Stimulated activated CD8-positive, alpha-beta memory T cell treated with anti-CD3 and anti-CD28 coated beads, Interleukin-7, amount 100 ng/mL, for 4 hours (primary cell): ENCODE measurements around the gene GNG7.
A peak's percentile ranks its signal among the peaks of the same experiment; 100 is the strongest.
"Not testable (repeated sequence)": the region's sequence is repeated elsewhere in the genome, so short reads cannot be mapped to it uniquely, and the experiment has no call there.

Source experiments
- DNase-seq, 2 donors: peaks; one replicate each; pipeline ENCODE4 v3.0.0-alpha.2; 2020; ENCODE audit warnings: low read depth in 2 of 2

GNG7 gene

GRCh38 chr19:2534423-2535013 is 168.0 kb downstream of the GNG7 start:
- DNase-seq, result no peak

- DNase-seq, result no peak
These were observed 168.6 kb downstream of the GNG7 start for GRCh38 chr19:2533686-2534422.

DNA sequence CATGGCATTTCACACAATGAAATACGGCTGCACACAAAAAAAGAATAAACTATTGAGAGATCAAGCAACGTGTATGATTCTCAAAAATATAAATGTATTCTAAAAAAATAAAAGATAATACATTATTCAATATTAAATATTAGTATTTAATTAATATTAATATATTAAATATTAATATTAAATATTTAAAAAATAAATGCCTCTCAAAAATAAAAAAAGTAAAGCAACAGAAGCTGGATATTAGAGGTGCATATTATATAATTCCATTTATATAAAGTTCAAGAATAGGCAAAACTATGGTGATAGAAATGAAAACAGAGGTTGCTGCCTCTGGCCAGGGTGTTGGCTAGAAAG is 169.4 kb downstream of the GNG7 start:
- DNase-seq, result no peak

GRCh38 chr19:2532252-2533071 is 170.0 kb downstream of the GNG7 start:
- DNase-seq, result no peak

DNA sequence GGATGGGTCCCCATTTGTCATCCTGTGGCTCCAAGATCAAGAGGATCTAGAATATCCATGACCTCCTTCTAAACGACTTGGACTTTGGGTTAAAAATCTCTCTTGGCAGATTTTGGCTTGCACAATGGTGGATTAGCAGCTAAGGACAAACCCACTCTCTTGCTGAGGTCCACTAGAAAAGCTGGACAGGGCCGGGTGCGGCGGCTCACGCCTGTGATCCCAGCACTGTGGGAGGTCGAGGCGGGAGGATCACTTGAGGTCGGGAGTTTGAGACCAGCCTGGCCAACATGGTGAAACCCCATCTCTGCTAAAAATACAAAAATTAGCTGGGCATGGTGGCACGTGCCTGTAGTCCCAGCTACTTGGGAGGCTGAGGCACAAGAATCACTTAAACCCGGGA is 172.6 kb downstream of the GNG7 start:
- not testable (repeated sequence) for DNase-seq

- DNase-seq, result no peak
These were observed 173.0 kb downstream of the GNG7 start for GRCh38 chr19:2529473-2529918.

- no peak for DNase-seq
These were observed 173.8 kb downstream of the GNG7 start for GRCh38 chr19:2528675-2529101.

DNA sequence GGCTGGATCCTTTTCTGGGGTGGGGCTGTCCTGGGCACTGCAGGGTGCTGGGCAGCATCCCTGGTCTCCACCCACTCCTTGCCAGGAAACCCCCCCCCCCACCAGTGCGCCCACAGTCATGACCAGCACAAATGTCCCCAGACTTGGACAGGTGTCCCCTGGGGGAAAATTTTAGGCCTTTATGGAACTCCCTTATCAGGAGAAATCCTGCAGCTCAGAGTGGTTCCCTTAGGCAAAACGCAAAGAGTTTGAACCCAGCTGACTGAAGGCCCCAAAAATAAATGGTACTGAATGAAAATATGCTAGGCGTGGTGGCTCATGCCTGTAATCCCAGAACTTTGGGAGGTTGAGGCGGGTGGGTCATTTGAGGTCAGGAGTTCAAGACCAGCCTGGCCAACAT is 174.8 kb downstream of the GNG7 start:
- DNase-seq, result no peak

DNA sequence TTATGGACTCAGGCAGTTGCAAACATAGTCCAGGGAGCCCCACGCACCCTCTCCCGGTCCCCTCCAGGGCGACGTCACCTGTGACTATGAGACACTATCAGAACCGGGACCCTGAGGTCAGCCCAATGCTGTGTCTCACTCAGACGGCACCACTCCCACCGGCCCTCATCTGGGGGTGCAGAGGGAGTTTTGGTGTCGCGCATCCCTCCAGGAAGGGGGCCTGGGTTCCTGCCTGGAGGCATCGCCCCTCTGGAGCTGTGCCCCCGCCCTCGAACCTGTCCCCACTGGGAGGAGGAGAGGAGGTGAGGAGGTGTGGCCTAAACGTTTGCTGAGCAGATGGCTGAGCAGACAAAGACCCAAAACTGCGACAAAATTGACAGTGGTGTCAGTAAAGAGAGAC is 175.3 kb downstream of the GNG7 start:
- DNase-seq, result no peak

- no peak for DNase-seq
These were observed 177.4 kb downstream of the GNG7 start for GRCh38 chr19:2524840-2525723.

DNA sequence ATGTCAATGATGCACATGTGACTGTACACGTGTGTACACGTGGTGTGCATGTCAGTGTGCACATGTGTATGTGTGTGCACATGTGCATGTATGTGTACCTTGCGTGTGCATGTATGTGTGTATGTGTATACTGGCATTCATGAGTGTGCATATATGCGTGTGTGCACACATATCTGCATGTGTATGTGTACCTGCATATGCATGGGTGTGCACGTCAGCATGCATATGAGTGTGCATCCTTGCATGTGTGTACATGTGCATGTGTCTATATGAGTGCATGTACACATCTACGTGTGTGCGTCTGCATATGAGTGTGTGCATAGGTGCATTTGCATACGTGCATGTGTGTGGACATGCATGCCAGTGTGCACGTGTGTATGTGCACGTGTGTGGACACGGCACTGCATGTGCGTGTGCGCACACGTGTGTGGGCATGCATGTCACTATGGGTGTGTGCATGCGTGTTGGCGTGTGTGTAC is 178.1 kb downstream of the GNG7 start:
- DNase-seq, result no peak

- no peak for DNase-seq
These were observed 178.7 kb downstream of the GNG7 start for GRCh38 chr19:2523630-2524311.

DNA sequence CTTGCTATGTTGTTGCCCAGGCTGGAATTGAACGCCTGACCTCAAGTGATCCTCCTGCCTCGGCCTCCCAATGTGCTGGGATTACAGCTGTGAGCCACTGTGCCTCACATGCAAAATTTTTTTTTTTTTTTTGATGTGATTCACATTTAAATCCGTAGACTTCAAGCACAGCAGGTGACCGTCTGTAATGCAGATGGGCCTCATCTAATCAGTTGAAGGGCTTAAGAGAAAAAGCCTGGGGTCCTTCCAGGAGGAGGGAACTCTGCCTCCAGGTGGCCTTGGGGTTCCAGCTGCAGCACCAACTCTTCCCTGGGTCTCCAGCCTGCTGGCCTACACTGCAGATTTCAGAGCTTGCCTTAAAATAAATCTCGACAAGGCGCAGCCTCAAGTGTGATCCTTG is 183.0 kb downstream of the GNG7 start:
- no peak for DNase-seq

DNA sequence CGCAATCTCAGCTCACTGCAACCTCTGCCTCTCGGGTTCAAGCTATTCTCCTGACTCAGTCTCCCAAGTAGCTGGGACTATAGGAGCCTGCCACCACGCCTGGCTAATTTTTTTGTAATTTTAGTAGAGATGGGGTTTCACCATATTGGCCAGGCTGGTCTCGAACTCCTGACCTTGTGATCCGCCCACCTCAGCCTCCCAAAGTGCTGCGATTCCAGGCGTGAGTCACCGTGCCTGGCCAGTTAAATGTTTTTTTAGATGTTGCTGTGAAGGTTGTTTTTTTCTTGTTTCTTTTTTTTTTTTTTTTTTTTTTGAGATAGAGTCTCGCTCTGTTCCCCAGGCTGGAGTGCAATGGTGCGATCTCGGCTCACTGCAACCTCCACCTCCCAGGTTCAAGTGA is 183.6 kb downstream of the GNG7 start:
- DNase-seq, result not testable (repeated sequence)

GRCh38 chr19:2517881-2518601 is 184.5 kb downstream of the GNG7 start:
- DNase-seq, result peak in 1 of 2 donors; percentile 31

DNA sequence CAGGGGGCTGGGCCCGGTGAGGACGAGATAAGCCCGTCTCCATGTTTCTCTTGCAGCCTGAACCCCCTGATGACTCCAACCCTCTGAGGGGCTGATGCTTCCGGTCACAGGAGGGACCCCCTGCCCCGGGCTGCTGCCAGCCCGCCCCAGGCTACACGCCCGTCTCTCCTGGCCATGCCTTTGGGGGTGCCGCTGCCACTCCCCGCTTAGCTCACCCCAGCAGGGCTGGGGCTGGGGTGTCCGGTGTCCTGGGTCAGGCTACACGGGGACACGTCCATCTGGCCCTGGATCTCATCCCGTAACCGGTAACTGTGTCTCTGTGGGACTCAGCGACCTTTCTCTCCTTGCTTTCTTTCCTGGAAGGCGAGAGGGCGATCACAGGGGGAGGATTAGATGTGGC is 185.8 kb downstream of the GNG7 start:
- no peak for DNase-seq

DNA sequence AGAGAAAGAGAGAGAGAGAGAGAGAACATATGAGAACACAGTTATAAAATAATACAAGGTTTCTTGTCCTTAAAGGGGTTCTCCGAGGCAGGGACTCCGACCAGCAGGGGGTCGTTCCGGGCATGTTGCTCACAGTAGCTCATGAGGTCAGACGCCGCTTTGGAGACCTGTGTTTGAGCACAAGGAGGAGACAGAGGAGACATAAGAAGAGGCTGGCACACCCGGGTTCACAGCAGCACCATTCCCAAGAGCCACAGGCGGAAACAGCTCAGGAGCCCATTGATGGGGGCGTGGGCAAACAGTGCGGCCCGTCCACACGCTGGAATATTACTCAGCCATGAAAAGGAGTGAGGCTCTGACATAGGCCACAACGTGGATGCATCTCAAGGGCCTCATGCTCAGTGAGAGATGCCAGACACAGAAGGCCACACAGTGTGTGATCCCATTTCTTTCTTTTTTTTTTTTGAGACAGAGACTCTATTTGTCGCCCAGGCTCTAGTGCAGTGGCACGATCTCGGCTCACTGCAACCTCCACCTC is 187.4 kb downstream of the GNG7 start:
- no peak for DNase-seq

DNA sequence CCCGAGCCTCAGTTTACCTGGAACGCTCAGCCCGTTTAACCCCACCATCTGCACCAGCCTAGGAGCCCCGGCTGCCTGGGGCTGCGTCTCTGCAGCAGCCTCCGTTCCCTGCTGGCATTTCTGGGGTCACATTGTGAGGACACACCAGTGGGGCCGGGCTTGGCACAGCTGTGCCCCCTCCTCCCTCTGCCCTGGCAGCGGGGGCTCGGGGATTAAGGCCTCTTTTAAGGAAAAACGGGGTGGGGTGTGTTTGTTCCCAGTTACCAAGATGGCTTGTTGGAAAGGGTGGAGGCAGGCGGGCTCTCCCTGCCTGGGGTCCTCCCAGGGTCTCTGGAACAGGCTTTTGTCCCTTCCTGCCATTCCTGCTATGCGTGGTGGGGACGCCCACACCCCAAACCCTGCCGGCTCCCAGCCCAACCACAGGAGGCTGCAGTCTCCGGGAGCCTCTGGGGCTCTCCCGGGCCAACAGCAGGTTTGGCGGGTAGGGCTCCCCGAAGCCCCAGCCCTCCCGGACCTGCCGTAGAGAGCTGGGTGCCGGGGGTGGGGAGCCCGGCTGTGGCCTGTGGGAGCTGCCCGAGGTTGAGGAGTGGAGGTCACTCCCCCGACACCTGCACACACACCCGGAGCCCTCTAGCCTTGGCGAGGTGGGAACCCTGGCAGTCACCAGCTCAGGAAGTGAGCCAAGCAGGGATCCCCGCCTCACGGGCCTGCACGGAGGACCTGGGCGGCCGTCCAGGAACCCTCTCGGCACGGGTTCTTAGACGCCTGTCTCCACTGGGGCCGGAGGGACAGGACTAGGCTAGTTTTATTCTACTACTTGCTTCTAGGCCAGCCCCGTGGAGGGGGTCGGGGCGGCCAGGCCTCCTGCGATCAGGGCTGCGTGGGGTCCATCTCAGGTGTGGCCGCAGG is 189.7 kb downstream of the GNG7 start:
- no peak for DNase-seq

GRCh38 chr19:2511991-2512390 is 190.5 kb downstream of the GNG7 start:
- no peak for DNase-seq
